Jurkat, Clone E6-1 (cell line): ENCODE results near the gene MOSPD2. TPM values are rescaled to one million over a fixed set of nuclear protein-coding genes. Genes with fewer than 3 reads are reported as not detected.

Source experiments
- DNase-seq: peaks from one replicate; pipeline ENCODE4 v3.0.0-alpha.2; 2011; ENCODE audit warnings: low read depth, low spot score
- H3K4me3 ChIP-seq: 2 replicates; pipeline ENCODE4 v1.5.1; 2011; ENCODE audit warnings: mild to moderate bottlenecking, low read length, control low read depth, moderate library complexity
- polyA plus RNA-seq: library from polyadenylated mRNA; unstranded; fragments of >200 nt; gene quantifications from one replicate; pipeline ENCODE4 v1.2.1, GENCODE V29; 2012; ENCODE audit warnings: missing spikeins; ENCODE audit not compliant: insufficient read length, insufficient read depth

Gene MOSPD2
- polyA plus RNA-seq: 15.5 TPM

DNA sequence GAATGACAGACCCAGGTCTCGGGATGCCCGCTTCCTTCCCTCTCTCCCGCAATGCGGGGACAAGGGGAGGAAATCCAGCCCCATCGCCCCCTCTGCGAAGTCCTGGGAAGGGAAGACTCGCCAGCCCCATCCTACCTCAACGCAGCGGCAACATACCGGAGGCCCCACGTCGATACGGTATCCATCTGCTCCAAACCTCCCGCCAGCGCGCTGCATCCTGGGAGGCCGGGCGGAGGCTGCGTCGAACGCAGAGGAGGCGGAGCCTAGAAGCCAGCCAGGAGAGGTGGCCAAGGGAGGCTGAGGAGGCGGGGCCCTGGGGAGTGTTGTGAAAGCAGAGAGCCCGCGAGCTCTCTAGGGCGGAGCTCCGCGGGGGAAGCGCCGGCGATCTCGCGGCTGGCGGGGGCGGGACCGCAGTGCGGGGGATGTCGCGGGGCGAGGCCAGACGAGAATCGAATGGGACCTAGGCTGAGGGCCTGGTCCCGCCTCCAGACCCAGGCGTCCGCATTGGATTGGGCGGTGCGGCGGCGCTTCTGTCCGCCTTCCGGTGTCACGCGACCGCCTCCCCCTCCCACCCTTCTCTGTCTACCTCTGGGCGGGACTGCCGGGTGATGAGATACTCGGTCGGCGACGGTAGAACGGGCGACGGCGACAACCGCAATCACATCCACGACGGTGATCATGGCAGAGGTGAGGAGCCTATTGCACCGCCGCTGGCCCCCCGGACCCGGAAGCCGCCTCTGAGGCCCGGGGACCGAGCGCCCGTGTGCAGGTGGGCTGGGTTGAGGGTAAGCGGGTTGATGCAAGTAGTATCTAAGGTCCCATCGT lies at the start of gene MOSPD2, which contains the start of gene FANCB:
Gene MOSPD2 (plus strand): TSS at position 571 of the 825 bp plus-strand sequence. CDS start 108 bp downstream, at position 679.
Gene FANCB (minus strand): TSS at position 219 of the 825 bp plus-strand sequence. CDS start 7,559 bp downstream, outside the sequence.
- H3K4me3 ChIP-seq: peak within 1 kb of the TSS; percentile 78
- DNase-seq: peak; percentile 87

- H3K4me3 ChIP-seq: no peak overlapping the region
- no peak for DNase-seq
Observed at GRCh38 chrX:14825851-14826250, 47.4 kb upstream of the MOSPD2 start.

GRCh38 chrX:14826319-14826718 lies 46.9 kb upstream of the MOSPD2 start:
- no peak for DNase-seq
- H3K4me3 ChIP-seq: no peak overlapping the region

DNA sequence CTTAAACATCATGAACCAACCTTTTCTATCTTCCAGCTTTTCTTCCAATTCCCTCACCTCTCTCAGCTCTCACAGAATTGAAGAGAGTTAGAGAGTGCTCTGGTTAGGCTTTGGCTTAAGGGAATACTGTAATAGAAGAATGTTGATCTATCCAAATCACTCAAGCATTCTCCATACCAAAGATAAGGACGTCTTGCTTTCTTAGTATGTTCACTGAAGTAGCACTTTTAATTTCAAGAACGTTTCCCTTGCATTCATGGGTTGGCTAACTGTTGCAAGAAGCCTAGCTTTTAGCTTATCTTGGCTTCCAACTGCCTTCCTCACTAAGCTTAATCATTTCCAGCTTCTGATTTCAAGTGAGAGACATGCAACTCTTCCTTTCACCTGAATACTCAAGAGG lies 43.6 kb upstream of the MOSPD2 start:
- no peak overlapping the region for H3K4me3 ChIP-seq
- no peak for DNase-seq

- DNase-seq: no peak
Observed at GRCh38 chrX:14832151-14832550, 41.1 kb upstream of the MOSPD2 start.

GRCh38 chrX:14832586-14832985 lies 40.6 kb upstream of the MOSPD2 start:
- no peak overlapping the region for H3K4me3 ChIP-seq
- no peak for DNase-seq

More at GRCh38 chrX:14832151-14832550, 41.1 kb upstream of the MOSPD2 start:
- H3K4me3 ChIP-seq: no peak overlapping the region

GRCh38 chrX:14837155-14837554 lies 36.1 kb upstream of the MOSPD2 start:
- no peak overlapping the region for H3K4me3 ChIP-seq
- no peak for DNase-seq

- no peak for DNase-seq
- H3K4me3 ChIP-seq: no peak overlapping the region
Observed at GRCh38 chrX:14843666-14844065, 29.6 kb upstream of the MOSPD2 start.

DNA sequence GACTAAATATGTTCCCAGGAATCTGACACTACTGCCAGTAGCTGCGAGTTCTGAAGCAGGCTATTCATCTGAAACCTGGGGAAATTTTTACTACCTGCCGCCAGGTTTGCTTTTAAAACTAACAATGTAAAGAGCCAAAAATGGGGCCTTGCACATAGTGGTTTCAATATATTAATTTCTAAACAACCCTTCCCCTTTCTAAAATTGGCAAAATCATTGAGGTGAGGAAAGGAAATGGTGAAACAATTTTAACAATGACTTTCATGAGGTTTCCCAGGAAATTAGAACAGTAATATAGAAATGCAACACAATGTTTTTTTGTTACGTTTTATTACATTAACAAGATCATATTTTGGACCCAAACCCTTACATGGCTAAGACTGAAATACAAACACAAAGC lies 21.7 kb upstream of the MOSPD2 start:
- H3K4me3 ChIP-seq: no peak overlapping the region
- DNase-seq: no peak

DNA sequence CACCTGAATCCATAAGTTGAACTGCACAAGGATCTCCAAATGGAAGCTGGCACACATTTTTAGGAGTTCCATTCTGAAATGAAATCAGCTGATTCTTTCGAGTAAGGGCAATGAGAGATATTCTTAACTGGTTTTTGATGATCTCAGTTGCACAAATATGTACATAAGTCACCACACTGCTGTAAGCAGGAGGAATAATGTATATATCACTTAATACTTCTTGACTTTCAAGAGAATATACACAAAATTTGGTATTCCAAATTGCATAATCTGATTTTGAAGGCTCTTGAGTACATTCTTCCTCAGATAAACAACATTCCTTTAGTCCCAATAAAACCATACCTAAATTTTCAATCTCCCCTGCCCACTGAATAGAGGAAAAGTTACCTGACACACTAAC lies 8.6 kb upstream of the MOSPD2 start:
- no peak overlapping the region for H3K4me3 ChIP-seq
- DNase-seq: no peak

GRCh38 chrX:14865201-14865600 lies 8.0 kb upstream of the MOSPD2 start:
- no peak for DNase-seq
- no peak overlapping the region for H3K4me3 ChIP-seq

DNA sequence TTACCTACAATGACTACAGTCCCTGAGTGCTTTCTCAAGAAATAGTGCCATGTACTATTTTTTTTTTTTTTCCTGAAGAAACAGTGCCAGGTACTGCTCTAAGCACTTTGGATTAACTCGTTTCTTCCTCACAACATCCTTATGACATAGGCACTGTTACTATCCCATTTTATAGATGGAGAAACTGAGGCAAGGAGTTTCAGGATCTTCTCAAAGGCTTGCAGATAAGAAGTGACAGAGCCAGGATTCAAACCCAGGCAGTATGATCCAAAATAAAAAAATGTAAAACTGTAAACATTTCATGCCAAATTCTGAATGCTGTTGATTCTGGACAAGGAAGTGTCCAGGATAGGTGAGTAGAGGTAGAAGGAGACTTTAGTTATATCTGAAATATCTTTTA lies 1.5 kb upstream of the MOSPD2 start:
- peak overlapping the region; percentile 78 for H3K4me3 ChIP-seq
- DNase-seq: no peak

- H3K4me3 ChIP-seq: peak overlapping the region; percentile 78
- DNase-seq: no peak
Observed at GRCh38 chrX:14872355-14872754, 866 bp upstream of the MOSPD2 start.

GRCh38 chrX:14873676-14874049 lies 442 bp downstream of the MOSPD2 start:
- no peak for DNase-seq
- H3K4me3 ChIP-seq: peak overlapping the region; percentile 78

GRCh38 chrX:14875624-14876023 lies 2.4 kb downstream of the MOSPD2 start:
- DNase-seq: no peak
- H3K4me3 ChIP-seq: no peak overlapping the region

DNA sequence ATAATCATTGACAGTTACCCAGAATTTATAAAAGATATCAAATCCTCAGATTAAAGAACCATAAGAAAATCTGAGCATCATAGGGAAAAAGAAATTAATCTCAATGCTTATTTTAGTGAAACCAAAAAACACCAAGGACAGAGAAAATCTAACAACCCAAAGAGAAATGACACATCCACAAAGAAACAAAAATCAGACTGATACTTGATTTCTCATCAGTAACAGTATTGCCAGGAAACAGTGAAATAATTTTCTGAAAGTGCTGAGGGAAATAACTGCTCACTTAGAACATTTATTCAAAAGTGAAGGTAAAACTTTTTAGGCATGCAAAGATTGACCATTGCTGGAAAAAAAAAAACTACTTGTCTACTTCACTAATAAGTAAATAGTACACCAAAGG lies 10.6 kb downstream of the MOSPD2 start:
- DNase-seq: no peak

DNA sequence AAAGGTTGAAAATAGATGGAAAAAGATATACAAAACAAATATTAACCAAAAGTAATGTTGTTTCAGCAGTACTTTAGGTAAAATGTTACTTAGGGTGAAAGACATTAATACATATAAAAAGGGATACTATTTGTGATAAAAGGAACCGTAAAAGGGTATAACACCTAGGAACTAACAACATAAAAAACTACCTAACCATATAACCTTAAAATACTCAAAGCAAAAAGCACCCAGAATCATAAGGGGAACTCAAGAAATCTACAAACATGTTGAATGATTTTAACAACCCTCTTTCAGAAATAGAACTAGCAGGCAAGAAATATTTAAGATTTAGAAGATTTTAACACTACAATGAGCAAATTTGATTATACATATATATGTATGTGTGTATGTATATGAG lies 11.5 kb downstream of the MOSPD2 start:
- no peak overlapping the region for H3K4me3 ChIP-seq
- DNase-seq: no peak

More for the DNA sequence above, 10.6 kb downstream of the MOSPD2 start:
- H3K4me3 ChIP-seq: no peak overlapping the region

DNA sequence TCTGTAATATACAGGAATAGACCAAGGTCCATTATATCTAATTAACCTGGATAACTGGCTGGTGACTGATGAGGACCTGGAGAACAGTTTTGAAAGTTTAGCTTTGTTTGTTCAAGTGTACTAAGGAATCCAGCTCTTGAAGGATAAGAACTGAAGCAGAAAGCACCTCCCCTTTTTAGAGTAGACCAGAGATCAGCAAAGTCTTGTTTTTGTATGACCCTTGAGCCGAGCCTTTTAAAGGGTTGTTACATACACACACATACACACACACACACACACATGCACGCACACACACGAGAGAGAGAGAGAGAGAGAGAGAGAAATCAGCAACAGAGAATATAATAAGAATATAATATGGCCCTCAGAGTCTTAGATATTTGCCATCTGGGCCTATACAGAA lies 13.0 kb downstream of the MOSPD2 start:
- DNase-seq: no peak

GRCh38 chrX:14896273-14896672 lies 23.1 kb downstream of the MOSPD2 start:
- H3K4me3 ChIP-seq: no peak overlapping the region
- DNase-seq: no peak

More for the DNA sequence above, 13.0 kb downstream of the MOSPD2 start:
- H3K4me3 ChIP-seq: no peak overlapping the region

DNA sequence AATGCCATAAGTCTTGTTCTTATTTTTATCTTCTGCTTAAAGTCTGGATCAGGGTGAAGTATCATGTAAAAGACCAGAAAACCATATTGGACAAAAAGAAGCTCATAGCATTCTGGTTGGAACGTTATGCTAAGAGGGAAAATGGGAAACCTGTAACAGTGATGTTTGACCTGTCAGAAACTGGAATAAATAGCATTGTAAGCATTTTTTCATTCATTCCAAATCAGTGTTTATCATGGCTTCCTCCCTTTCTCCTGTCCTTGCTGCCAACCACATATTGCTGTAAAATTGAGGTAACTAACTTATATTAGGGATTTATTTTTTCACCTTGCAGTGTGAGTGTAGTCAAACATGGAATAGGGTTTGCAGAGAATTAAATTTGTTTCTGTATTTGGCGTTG lies 23.8 kb downstream of the MOSPD2 start:
- DNase-seq: no peak
- no peak overlapping the region for H3K4me3 ChIP-seq

- no peak overlapping the region for H3K4me3 ChIP-seq
- no peak for DNase-seq
Observed at GRCh38 chrX:14899607-14900006, 26.4 kb downstream of the MOSPD2 start.
